Mesothelial cell of epicardium (in vitro differentiated cells): ENCODE data around the gene HDAC8. TPM values are rescaled to one million over a fixed set of nuclear protein-coding genes. Genes with fewer than 3 reads are reported as not detected.
"Not testable (repeated sequence)": the region's sequence is repeated elsewhere in the genome, so short reads cannot be mapped to it uniquely, and the experiment has no call there.

Experiments
- DNase-seq, 2 experiments: peaks; one replicate each; pipeline ENCODE4 v3.0.0; 2021; ENCODE audit warnings: low spot score in 2 of 2; ENCODE audit not compliant: unreplicated experiment in 2 of 2
- H3K27ac Mint-ChIP-seq: 2 replicates; pipeline ENCODE4 v1.8.0; 2021; ENCODE audit warnings: mixed read lengths
- H3K27me3 Mint-ChIP-seq: 2 replicates; pipeline ENCODE4 v1.8.0; 2021; ENCODE audit warnings: low read depth, mixed read lengths
- H3K36me3 Mint-ChIP-seq: 2 replicates; pipeline ENCODE4 v1.8.0; 2021; ENCODE audit warnings: mixed read lengths
- H3K4me1 Mint-ChIP-seq: 2 replicates; pipeline ENCODE4 v1.8.0; 2021; ENCODE audit warnings: mixed read lengths
- H3K4me3 Mint-ChIP-seq: 2 replicates; pipeline ENCODE4 v1.8.0; 2021; ENCODE audit warnings: mild to moderate bottlenecking, moderate library complexity, mixed read lengths
- H3K9me3 Mint-ChIP-seq: 2 replicates; pipeline ENCODE4 v1.8.0; 2021; ENCODE audit warnings: mixed read lengths
- CTCF ChIP-seq: fragments of 200-600 bp; sonication (generic); IDR thresholded peaks from one replicate; pipeline ENCODE4 v1.5.0; 2021; ENCODE audit warnings: antibody characterized with exemption; ENCODE audit not compliant: unreplicated experiment
- total RNA-seq: library from RNA; stranded (reverse); gene quantifications from 3 replicates; pipeline ENCODE4 v1.2.1, GENCODE V29; 2021

HDAC8 gene
- total RNA-seq, 1 donor from 2014 or later, result 50.0 TPM

- Mint-ChIP-seq H3K4me3 (no peak overlapping the region), H3K36me3 (peaks cover 16% of the 10 kb centered on the region), H3K4me1 (no peaks in the 10 kb centered on the region), H3K27me3 (no peaks in the 10 kb centered on the region), H3K27ac (no peak overlapping the region), H3K9me3 (peaks cover 49% of the 10 kb centered on the region)
- no peak for DNase-seq
- no peak for TF ChIP-seq CTCF
These were observed 45.8 kb downstream of the HDAC8 start for GRCh38 chrX:72526534-72527508.

GRCh38 chrX:72498782-72499181, 73.9 kb downstream of the HDAC8 start:
- Mint-ChIP-seq H3K27ac (no peak overlapping the region), H3K27me3 (no peaks in the 10 kb centered on the region), H3K9me3 (peaks cover 48% of the 10 kb centered on the region)

GRCh38 chrX:72495046-72495445, 77.6 kb downstream of the HDAC8 start:
- peaks cover 14% of the 10 kb centered on the region for H3K36me3 Mint-ChIP-seq
- no peak for DNase-seq
- no peak overlapping the region for H3K4me3 Mint-ChIP-seq
- no peak overlapping the region for H3K27ac Mint-ChIP-seq
- no peak for TF ChIP-seq CTCF
- peaks cover 36% of the 10 kb centered on the region for H3K9me3 Mint-ChIP-seq
- no peaks in the 10 kb centered on the region for H3K27me3 Mint-ChIP-seq
- H3K4me1 Mint-ChIP-seq, result no peaks in the 10 kb centered on the region

More at GRCh38 chrX:72498782-72499181, 73.9 kb downstream of the HDAC8 start:
- Mint-ChIP-seq H3K36me3 (peaks cover 15% of the 10 kb centered on the region), H3K4me1 (no peaks in the 10 kb centered on the region), H3K4me3 (no peak overlapping the region)
- DNase-seq, result no peak
- no peak for TF ChIP-seq CTCF

- Mint-ChIP-seq H3K27ac (no peak overlapping the region), H3K9me3 (peaks cover 21% of the 10 kb centered on the region), H3K4me3 (no peak overlapping the region), H3K4me1 (no peaks in the 10 kb centered on the region), H3K27me3 (no peaks in the 10 kb centered on the region), H3K36me3 (peaks cover 16% of the 10 kb centered on the region)
- DNase-seq, result no peak
- no peak for TF ChIP-seq CTCF
These were observed 80.1 kb downstream of the HDAC8 start for GRCh38 chrX:72492499-72492898.

- H3K4me3 Mint-ChIP-seq, H3K4me1 Mint-ChIP-seq, H3K27me3 Mint-ChIP-seq, H3K27ac Mint-ChIP-seq, DNase-seq: not testable (repeated sequence)
- H3K36me3 Mint-ChIP-seq, result peaks cover 23% of the 10 kb centered on the region
- peaks cover 19% of the 10 kb centered on the region for H3K9me3 Mint-ChIP-seq
These were observed 82.4 kb downstream of the HDAC8 start for GRCh38 chrX:72490221-72490620.

GRCh38 chrX:72487661-72488060, 85.0 kb downstream of the HDAC8 start:
- H3K27me3 Mint-ChIP-seq, result no peaks in the 10 kb centered on the region
- no peak for TF ChIP-seq CTCF
- peaks cover 22% of the 10 kb centered on the region for H3K36me3 Mint-ChIP-seq
- H3K4me1 Mint-ChIP-seq, result no peaks in the 10 kb centered on the region
- no peak overlapping the region for H3K4me3 Mint-ChIP-seq
- no peak for DNase-seq
- no peak overlapping the region for H3K27ac Mint-ChIP-seq
- H3K9me3 Mint-ChIP-seq, result peaks cover 24% of the 10 kb centered on the region
